T-helper 1 cell treated with Interleukin-12 subunit alpha and Interleukin-12 subunit beta and Interleukin-4 antibody, amounts not matched to agents 30 ng/mL and 1 ng/mL, for 36 hours (primary cell): ENCODE data around the gene HTT. TPM values are rescaled to one million over a fixed set of nuclear protein-coding genes. Genes with fewer than 3 reads are reported as not detected.
"Not testable (repeated sequence)": the region's sequence is repeated elsewhere in the genome, so short reads cannot be mapped to it uniquely, and the experiment has no call there.

Experiments
- intact Hi-C: fragments of 100-400 bp; cut with micrococcal nuclease; formaldehyde crosslinking; loops from one replicate; pipeline ENCODE4 v1.15.1; 2024
- total RNA-seq: library from RNA; stranded (reverse); gene quantifications from 2 replicates; pipeline ENCODE4 v1.2.3, GENCODE V29; 2022

Gene HTT
- total RNA-seq, 1 donor from 2014 or later: 79.1 TPM

GRCh38 chr4:3074846-3075651 lies 568 bp downstream of the HTT start:
- intact Hi-C loops: loop anchor here (1.0 to 10.0 kb wide), 12 partner anchors 10 to 1283 kb away; partner anchors contain the start of genes CFAP99, FAM193A, FGFR3 and GRK4

- intact Hi-C loops: loop anchor here (1.0 to 10.0 kb wide), 5 partner anchors 10 to 833 kb away; partner anchors contain the start of genes CFAP99, HAUS3, POLN and RGS12
These were observed 1.1 kb downstream of the HTT start for GRCh38 chr4:3075652-3075981.

- intact Hi-C loops: loop anchor here (10.0 kb wide), 2 partner anchors 613 to 663 kb away; partner anchors contain the start of genes CFAP99, RNF4 and ZFYVE28
These were observed 3.3 kb downstream of the HTT start for GRCh38 chr4:3077796-3078195.

GRCh38 chr4:3079694-3080123 lies 5.2 kb downstream of the HTT start:
- intact Hi-C loops: loop anchor here (10.0 kb wide), 2 partner anchors 615 to 665 kb away; partner anchors contain the start of genes CFAP99, RNF4 and ZFYVE28

GRCh38 chr4:3082925-3083515 lies 8.5 kb downstream of the HTT start:
- intact Hi-C loops: no loop called here

GRCh38 chr4:3083732-3084131 lies 9.3 kb downstream of the HTT start:
- intact Hi-C loops: no loop called here

GRCh38 chr4:3085948-3086670 lies 11.6 kb downstream of the HTT start:
- intact Hi-C loops: loop anchor here (1.0 to 5.0 kb wide), 2 partner anchors 11 to 39 kb away; no protein-coding TSS in a partner anchor

- intact Hi-C loops: loop anchor here (5.0 kb wide), 1 partner anchor 40 kb away; no protein-coding TSS in a partner anchor
These were observed 12.8 kb downstream of the HTT start for GRCh38 chr4:3087115-3087797.

- intact Hi-C loops: no loop called here
These were observed 17.0 kb downstream of the HTT start for GRCh38 chr4:3091464-3091863.

GRCh38 chr4:3094701-3095100 lies 20.2 kb downstream of the HTT start:
- intact Hi-C loops: not testable (repeated sequence)

GRCh38 chr4:3096202-3096601 lies 21.7 kb downstream of the HTT start:
- intact Hi-C loops: no loop called here

- intact Hi-C loops: no loop called here
These were observed 23.9 kb downstream of the HTT start for GRCh38 chr4:3098346-3098745.

- intact Hi-C loops: loop anchor here (1.0 to 10.0 kb wide), 9 partner anchors 30 to 836 kb away; partner anchors contain the start of gene RGS12
These were observed 32.1 kb downstream of the HTT start for GRCh38 chr4:3106339-3107186.

- intact Hi-C loops: loop anchor here (2.0 to 10.0 kb wide), 4 partner anchors 86 to 836 kb away; partner anchors contain the start of gene RGS12
These were observed 32.8 kb downstream of the HTT start for GRCh38 chr4:3107271-3107670.

GRCh38 chr4:3107691-3108121 lies 33.2 kb downstream of the HTT start:
- intact Hi-C loops: loop anchor here (2.0 to 10.0 kb wide), 4 partner anchors 85 to 835 kb away; partner anchors contain the start of gene RGS12

- intact Hi-C loops: loop anchor here (10.0 kb wide), 1 partner anchor 187 kb away; the partner anchor contains the start of gene RGS12
These were observed 33.7 kb downstream of the HTT start for GRCh38 chr4:3108211-3108610.

GRCh38 chr4:3111461-3111860 lies 37.0 kb downstream of the HTT start:
- intact Hi-C loops: no loop called here

GRCh38 chr4:3112201-3112600 lies 37.7 kb downstream of the HTT start:
- intact Hi-C loops: no loop called here

GRCh38 chr4:3112609-3113469 lies 38.4 kb downstream of the HTT start:
- intact Hi-C loops: no loop called here
